ENCODE results near the gene IL17REL.

Gene IL17REL

GRCh38 chr22:50031189-50032091 is 18.9 kb upstream of the IL17REL start:
- ChIA-PET CTCF (interaction anchor here (0.8 to 4.3 kb wide), 17 partner anchors 14 to 264 kb away, joined by 3 to 90 read pairs (median 5); no protein-coding TSS in a partner anchor), POLR2A (no interaction called here)
- TF ChIP-seq, protein P1, sequence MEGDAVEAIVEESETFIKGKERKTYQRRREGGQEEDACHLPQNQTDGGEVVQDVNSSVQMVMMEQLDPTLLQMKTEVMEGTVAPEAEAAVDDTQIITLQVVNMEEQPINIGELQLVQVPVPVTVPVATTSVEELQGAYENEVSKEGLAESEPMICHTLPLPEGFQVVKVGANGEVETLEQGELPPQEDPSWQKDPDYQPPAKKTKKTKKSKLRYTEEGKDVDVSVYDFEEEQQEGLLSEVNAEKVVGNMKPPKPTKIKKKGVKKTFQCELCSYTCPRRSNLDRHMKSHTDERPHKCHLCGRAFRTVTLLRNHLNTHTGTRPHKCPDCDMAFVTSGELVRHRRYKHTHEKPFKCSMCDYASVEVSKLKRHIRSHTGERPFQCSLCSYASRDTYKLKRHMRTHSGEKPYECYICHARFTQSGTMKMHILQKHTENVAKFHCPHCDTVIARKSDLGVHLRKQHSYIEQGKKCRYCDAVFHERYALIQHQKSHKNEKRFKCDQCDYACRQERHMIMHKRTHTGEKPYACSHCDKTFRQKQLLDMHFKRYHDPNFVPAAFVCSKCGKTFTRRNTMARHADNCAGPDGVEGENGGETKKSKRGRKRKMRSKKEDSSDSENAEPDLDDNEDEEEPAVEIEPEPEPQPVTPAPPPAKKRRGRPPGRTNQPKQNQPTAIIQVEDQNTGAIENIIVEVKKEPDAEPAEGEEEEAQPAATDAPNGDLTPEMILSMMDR (IDR thresholded peaks at IDR 0.05; ENCODE audit: control extremely low read depth, extremely low read depth, low read depth, missing control alignments) = no peak
- DNase-seq (ENCODE audit: extremely low spot score) = no peak

DNA sequence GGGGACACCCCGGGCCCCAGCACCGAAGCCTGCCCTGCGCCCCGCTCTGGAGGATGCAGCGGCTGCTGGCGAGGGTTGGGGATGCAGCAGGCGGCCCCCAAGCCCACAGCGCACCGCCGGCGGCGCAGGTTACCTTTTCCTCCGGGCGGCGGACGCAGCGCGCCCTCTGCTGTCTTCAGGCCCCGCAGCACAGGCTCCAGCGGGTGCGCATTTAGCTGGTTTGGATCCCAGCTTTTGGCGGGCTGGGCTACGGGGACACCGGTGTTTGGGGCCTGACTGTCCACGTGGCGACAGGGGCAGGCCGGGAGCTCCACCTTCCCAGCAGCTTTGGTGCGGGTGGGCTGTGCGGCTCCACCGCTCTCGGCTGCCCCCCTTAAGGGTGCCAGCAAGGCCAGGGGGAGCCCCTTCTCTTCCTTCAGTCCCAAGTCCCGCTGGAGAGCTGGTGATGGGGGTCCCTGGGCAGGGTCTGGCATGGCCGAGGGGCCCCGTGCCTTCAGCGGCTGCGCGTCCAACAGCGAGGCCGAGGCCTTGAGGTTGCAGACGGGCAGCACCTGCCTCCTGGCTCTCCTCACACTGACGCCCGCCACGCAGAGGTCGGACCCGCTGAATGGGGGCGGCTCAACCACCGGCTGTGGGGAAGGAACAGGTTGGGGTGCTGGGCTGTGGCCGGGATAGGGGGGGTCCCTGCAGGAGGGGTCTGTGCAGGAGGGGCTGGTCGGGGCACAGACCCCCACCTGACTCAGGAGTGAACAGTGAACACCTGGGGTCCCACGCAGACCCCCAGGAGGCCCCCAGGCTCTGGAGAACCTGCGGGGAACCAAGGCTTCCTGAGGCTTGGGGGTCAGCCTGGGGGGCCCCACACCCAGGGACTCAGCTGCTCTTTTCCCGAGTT is 18.0 kb upstream of the IL17REL start:
- POLR2A ChIA-PET = no interaction called here
- TF ChIP-seq, protein P1 (IDR thresholded peaks at IDR 0.05; ENCODE audit: control extremely low read depth, extremely low read depth, low read depth, missing control alignments) = peak; percentile 96
- peak; percentile 93 for DNase-seq (ENCODE audit: extremely low spot score)
- CTCF ChIA-PET = interaction anchor here (0.6 to 4.3 kb wide), 34 partner anchors 10 to 263 kb away, joined by 3 to 90 read pairs (median 4); partner anchors contain the start of gene IL17REL

GRCh38 chr22:50027639-50028537 is 15.3 kb upstream of the IL17REL start:
- ChIA-PET POLR2A (no interaction called here), CTCF (interaction anchor here (0.7 to 2.5 kb wide), 4 partner anchors 33 to 260 kb away, joined by 3 to 17 read pairs (median 3); no protein-coding TSS in a partner anchor)
- TF ChIP-seq, protein P1 (IDR thresholded peaks at IDR 0.05; ENCODE audit: control extremely low read depth, extremely low read depth, low read depth, missing control alignments) = no peak
- no peak for DNase-seq (ENCODE audit: extremely low spot score)

GRCh38 chr22:50025993-50026392 is 13.4 kb upstream of the IL17REL start:
- POLR2A ChIA-PET = no interaction called here
- DNase-seq (ENCODE audit: extremely low spot score) = no peak
- TF ChIP-seq, protein P1 (IDR thresholded peaks at IDR 0.05; ENCODE audit: control extremely low read depth, extremely low read depth, low read depth, missing control alignments) = no peak
- CTCF ChIA-PET = interaction anchor here (2.5 kb wide), 1 partner anchor 95 kb away, joined by 17 read pairs; no protein-coding TSS in a partner anchor

DNA sequence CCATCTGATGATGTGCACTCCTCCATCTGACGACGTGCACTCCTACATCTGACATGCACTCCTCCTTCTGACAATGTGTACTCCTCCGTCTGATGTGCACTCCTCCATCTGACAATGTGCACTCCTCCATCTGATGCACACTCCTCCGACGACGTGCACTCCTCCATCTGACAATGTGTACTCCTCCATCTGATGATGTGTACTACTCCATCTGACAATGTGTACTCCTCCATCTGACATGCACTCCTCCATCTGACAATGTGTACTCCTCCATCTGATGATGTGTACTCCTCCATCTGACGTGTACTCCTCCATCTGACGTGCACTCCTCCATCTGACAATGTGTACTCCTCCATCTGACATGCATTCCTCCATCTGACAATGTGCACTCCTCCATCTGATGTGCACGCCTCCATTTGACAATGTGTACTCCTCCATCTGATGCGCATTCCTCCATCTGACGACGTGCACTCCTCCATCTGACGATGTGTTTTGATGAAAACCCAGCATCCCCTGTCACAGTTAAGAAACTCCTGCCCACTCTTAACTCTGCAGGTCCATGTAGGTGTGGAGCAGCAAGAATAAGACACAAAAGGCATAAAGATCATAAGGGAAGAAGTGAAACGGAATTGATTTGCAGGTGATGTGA is 9.7 kb upstream of the IL17REL start:
- TF ChIP-seq, protein P1 (IDR thresholded peaks at IDR 0.05; ENCODE audit: control extremely low read depth, extremely low read depth, low read depth, missing control alignments) = no peak
- ChIA-PET POLR2A (no interaction called here), CTCF (no interaction called here)
- no peak for DNase-seq (ENCODE audit: extremely low spot score)

All from GM10248 (cell line).